Activated B cell treated with CpG ODN at 0.5 μM for 24 hours (primary cell): Measurements from ENCODE around the gene FCAR. TPM values are rescaled to one million over a fixed set of nuclear protein-coding genes. Genes with fewer than 3 reads are reported as not detected.
"Not testable (repeated sequence)": the region's sequence is repeated elsewhere in the genome, so short reads cannot be mapped to it uniquely, and the experiment has no call there.

Experiments used
- ATAC-seq: fragments of 200-7000 bp; cut with Tn5 transposase; one replicate; pipeline ENCODE4 v1.10.0; 2021; ENCODE audit warnings: low read depth, mild to moderate bottlenecking, moderate library complexity
- CTCF ChIA-PET: fragments of 350-600 bp; sonication (Branson Sonifier 250); formaldehyde crosslinking; loops from one replicate; lab custom pipeline; 2021; ENCODE audit warnings: antibody characterized with exemption; lab: Charles Lee
- POLR2A ChIA-PET: fragments of 350-600 bp; sonication (Branson Sonifier 250); formaldehyde crosslinking; loops from one replicate; lab custom pipeline; 2021; ENCODE audit warnings: antibody characterized with exemption; lab: Charles Lee
- DNase-seq: peaks from one replicate; pipeline ENCODE4 v3.0.0; 2022
- H3K27ac Mint-ChIP-seq: one replicate; pipeline ENCODE4 v1.8.0; 2020; ENCODE audit warnings: mixed read lengths
- H3K27me3 Mint-ChIP-seq: one replicate; pipeline ENCODE4 v1.8.0; 2021; ENCODE audit warnings: mixed read lengths
- H3K36me3 Mint-ChIP-seq: one replicate; pipeline ENCODE4 v1.8.0; 2021; ENCODE audit warnings: low read depth, mixed read lengths
- H3K4me1 Mint-ChIP-seq: one replicate; pipeline ENCODE4 v1.8.0; 2021; ENCODE audit warnings: mixed read lengths
- H3K4me3 Mint-ChIP-seq: one replicate; pipeline ENCODE4 v1.8.0; 2020; ENCODE audit warnings: mild to moderate bottlenecking, mixed read lengths
- H3K9me3 Mint-ChIP-seq: one replicate; pipeline ENCODE4 v1.8.0; 2020; ENCODE audit warnings: mixed read lengths
- CTCF ChIP-seq: fragments of 200-600 bp; IDR thresholded peaks from one replicate; pipeline ENCODE4 v1.8.0; 2022; ENCODE audit warnings: antibody characterized with exemption, mild to moderate bottlenecking
- intact Hi-C: fragments of 100-400 bp; cut with micrococcal nuclease; formaldehyde crosslinking; loops from one replicate; pipeline ENCODE4 v1.15.1; 2024
- total RNA-seq: library from RNA; stranded (reverse); gene quantifications from 2 replicates; pipeline ENCODE4 v1.2.3, GENCODE V29; 2022

The FCAR gene
- total RNA-seq, 1 donor from 2014 or later: 0.20 TPM

GRCh38 chr19:54902061-54902460, 28.0 kb downstream of the FCAR start:
- no peaks in the 10 kb centered on the region for H3K4me1 Mint-ChIP-seq
- intact Hi-C loops: no loop called here
- CTCF ChIA-PET: no interaction called here

GRCh38 chr19:54903303-54903702, 29.3 kb downstream of the FCAR start:
- H3K4me1 Mint-ChIP-seq: no peaks in the 10 kb centered on the region
- no peaks in the 10 kb centered on the region for H3K36me3 Mint-ChIP-seq
- no peak overlapping the region for H3K4me3 Mint-ChIP-seq
- DNase-seq (no peak), ATAC-seq (no peak)
- H3K9me3 Mint-ChIP-seq: no peaks in the 10 kb centered on the region
- POLR2A ChIA-PET: no interaction called here
- peaks cover 22% of the 10 kb centered on the region for H3K27me3 Mint-ChIP-seq
- intact Hi-C loops: no loop called here
- CTCF ChIA-PET: no interaction called here
- TF ChIP-seq CTCF: no peak
- H3K27ac Mint-ChIP-seq: no peak overlapping the region

More at GRCh38 chr19:54902061-54902460, 28.0 kb downstream of the FCAR start:
- Mint-ChIP-seq H3K9me3 (no peaks in the 10 kb centered on the region), H3K36me3 (no peaks in the 10 kb centered on the region), H3K27me3 (peaks cover 28% of the 10 kb centered on the region), H3K4me3 (no peak overlapping the region), H3K27ac (no peak overlapping the region)
- POLR2A ChIA-PET: no interaction called here
- no peak for ATAC-seq
- TF ChIP-seq CTCF: no peak
- no peak for DNase-seq

GRCh38 chr19:54904261-54904660, 30.2 kb downstream of the FCAR start:
- CTCF ChIA-PET, H3K4me3 Mint-ChIP-seq, H3K27ac Mint-ChIP-seq, POLR2A ChIA-PET, H3K9me3 Mint-ChIP-seq, DNase-seq, H3K4me1 Mint-ChIP-seq, intact Hi-C loops, H3K36me3 Mint-ChIP-seq, ATAC-seq: not testable (repeated sequence)
- peaks cover 15% of the 10 kb centered on the region for H3K27me3 Mint-ChIP-seq

GRCh38 chr19:54905421-54905802, 31.4 kb downstream of the FCAR start:
- Mint-ChIP-seq H3K27ac (no peak overlapping the region), H3K9me3 (no peaks in the 10 kb centered on the region), H3K4me3 (no peak overlapping the region), H3K27me3 (peaks cover 9% of the 10 kb centered on the region), H3K4me1 (no peaks in the 10 kb centered on the region), H3K36me3 (no peaks in the 10 kb centered on the region)
- TF ChIP-seq CTCF: no peak
- ChIA-PET POLR2A (no interaction called here), CTCF (no interaction called here)
- ATAC-seq (no peak), DNase-seq (no peak)
- intact Hi-C loops: no loop called here

GRCh38 chr19:54905803-54906511, 31.9 kb downstream of the FCAR start, which contains the start of gene NCR1:
Gene NCR1, plus strand, starts transcription at chr19:54906148. Its CDS starts 40 bp downstream, at chr19:54906188.
- TF ChIP-seq CTCF: no peak
- Mint-ChIP-seq H3K4me1 (no peaks in the 10 kb centered on the region), H3K4me3 (no peak within 1 kb of the TSS), H3K36me3 (no peaks in the 10 kb centered on the region), H3K27me3 (peaks cover 13% of the 10 kb centered on the region), H3K27ac (no peak within 1 kb of the TSS), H3K9me3 (no peaks in the 10 kb centered on the region)
- DNase-seq (no peak), ATAC-seq (no peak)
- POLR2A ChIA-PET: no interaction called here
- intact Hi-C loops: no loop called here
- CTCF ChIA-PET: no interaction called here
